HL-60 (cell line): ENCODE data around the gene FUNDC2.

Experiments used
- DNase-seq, 2 experiments: peaks; one replicate each; pipeline ENCODE4 v3.0.0-alpha.2; 2010 to 2020; ENCODE audit warnings: low read depth in 1 of 2, low spot score in 1 of 2
- H3K27ac ChIP-seq: fragments of 250-450 bp; sonication (Bioruptor Pico); replicated peaks from 2 replicates; pipeline ENCODE4 v1.5.1; 2020; ENCODE audit warnings: mild to moderate bottlenecking, moderate library complexity
- H3K27me3 ChIP-seq: fragments of 250-450 bp; sonication (Bioruptor Pico); 2 replicates; pipeline ENCODE4 v1.5.1; 2021; ENCODE audit warnings: mild to moderate bottlenecking, moderate library complexity; ENCODE audit not compliant: insufficient read depth, poor library complexity, severe bottlenecking
- H3K4me3 ChIP-seq: replicated peaks from 2 replicates; pipeline ENCODE4 v1.5.1; 2011; ENCODE audit warnings: mild to moderate bottlenecking, control low read depth, low read length; ENCODE audit not compliant: insufficient read depth
- CTCF ChIP-seq: IDR thresholded peaks from one replicate; pipeline ENCODE4 v1.5.1; 2011; ENCODE audit warnings: low read length, control low read depth, inconsistent platforms; ENCODE audit not compliant: insufficient read depth
- GABPA ChIP-seq: IDR thresholded peaks from 2 replicates; pipeline ENCODE4 v1.6.1; 2012; ENCODE audit warnings: low read depth
- POLR2AphosphoS5 ChIP-seq: IDR thresholded peaks from 2 replicates; pipeline ENCODE4 v1.6.1; 2012; ENCODE audit warnings: low read depth
- REST ChIP-seq: IDR thresholded peaks from 2 replicates; pipeline ENCODE4 v1.6.1; 2012; ENCODE audit warnings: low read depth; ENCODE audit not compliant: insufficient replicate concordance
- SPI1 ChIP-seq: IDR thresholded peaks from 2 replicates; pipeline ENCODE4 v1.6.1; 2012; ENCODE audit warnings: low read depth, mild to moderate bottlenecking, borderline replicate concordance
- long read RNA-seq: library from polyadenylated mRNA; unstranded; transcript quantifications from one replicate; pipeline ENCODE4 v2.0.0, GENCODE V29; 2020

The FUNDC2 gene
- long read RNA-seq, full-length matches to known transcripts, result 32 of 36 reads
- long read RNA-seq, partial matches to known transcripts, result 2 of 36 reads
- long read RNA-seq, other reads (novel, unspliced or antisense), result 2 of 36 reads

- TF ChIP-seq CTCF (no peak), POLR2AphosphoS5 (peak; percentile 64), GABPA (0 out of 2 replicates have a peak, but pooled peaks have one; percentile 3)
- H3K27ac ChIP-seq, result peak within 1 kb of the TSS; percentile 94
- peak; percentile 88 to 95 for DNase-seq
- peak within 1 kb of the TSS; percentile 60 for H3K4me3 ChIP-seq
- no peaks in the 10 kb centered on the region for H3K27me3 ChIP-seq
Observed at GRCh38 chrX:155026727-155027508, at the start of gene FUNDC2. Gene FUNDC2 (plus strand): TSS chrX:155026844. CDS start chrX:155026939, 95 bp downstream.

GRCh38 chrX:154979629-154980028 lies 47.0 kb upstream of the FUNDC2 start:
- DNase-seq, result peak; percentile 11 to 80
- peak overlapping the region; percentile 55 for H3K27ac ChIP-seq
- H3K27me3 ChIP-seq, result no peaks in the 10 kb centered on the region
- TF ChIP-seq POLR2AphosphoS5 (peak; percentile 37; the same call in 1 of the 2 replicates), SPI1 (peak; percentile 28; the same call in 1 of the 2 replicates), GABPA (no peak)
- H3K4me3 ChIP-seq, result no peak overlapping the region

- Histone ChIP-seq H3K27ac (peak overlapping the region; percentile 55), H3K4me3 (peak overlapping the region; percentile 28), H3K27me3 (no peaks in the 10 kb centered on the region)
- DNase-seq, result peak; percentile 12 to 82
- TF ChIP-seq POLR2AphosphoS5, result no peak
- TF ChIP-seq REST, result no peak
- no peak for TF ChIP-seq CTCF
- no peak for TF ChIP-seq GABPA
- no peak for TF ChIP-seq SPI1
Observed at GRCh38 chrX:154980330-154981115, 46.1 kb upstream of the FUNDC2 start.

GRCh38 chrX:154981116-154981411 lies 45.6 kb upstream of the FUNDC2 start:
- DNase-seq, result no peak
- Histone ChIP-seq H3K4me3 (no peak overlapping the region), H3K27ac (no peak overlapping the region), H3K27me3 (no peaks in the 10 kb centered on the region)
- TF ChIP-seq GABPA (no peak), POLR2AphosphoS5 (no peak), SPI1 (no peak), REST (no peak), CTCF (no peak)
